ENCODE measurements around the gene CLEC2A.
"Not testable (repeated sequence)": the region's sequence is repeated elsewhere in the genome, so short reads cannot be mapped to it uniquely, and the experiment has no call there.

CLEC2A gene

GRCh38 chr12:9961901-9962300 is 29.7 kb upstream of the CLEC2A start:
- H3K27ac ChIP-seq, result no peak overlapping the region
- no peak for TF ChIP-seq CTCF (conservative IDR thresholded peaks at IDR 0.05)

- H3K27ac ChIP-seq, result no peak overlapping the region
- TF ChIP-seq CTCF (conservative IDR thresholded peaks at IDR 0.05), result no peak
Measured at GRCh38 chr12:9961106-9961505, 28.9 kb upstream of the CLEC2A start.

- no peak for TF ChIP-seq CTCF (conservative IDR thresholded peaks at IDR 0.05)
- no peak overlapping the region for H3K27ac ChIP-seq
Measured at GRCh38 chr12:9960590-9960989, 28.4 kb upstream of the CLEC2A start.

- no peak for TF ChIP-seq CTCF (conservative IDR thresholded peaks at IDR 0.05)
- H3K27ac ChIP-seq, result no peak overlapping the region
Measured at GRCh38 chr12:9957834-9958233, 25.7 kb upstream of the CLEC2A start.

- not testable (repeated sequence) for H3K27ac ChIP-seq
Measured at GRCh38 chr12:9952954-9953729, 21.0 kb upstream of the CLEC2A start.

GRCh38 chr12:9951026-9951675 is 19.0 kb upstream of the CLEC2A start:
- TF ChIP-seq CTCF (conservative IDR thresholded peaks at IDR 0.05), result no peak
- H3K27ac ChIP-seq, result no peak overlapping the region

GRCh38 chr12:9948606-9949296 is 16.6 kb upstream of the CLEC2A start:
- no peak for TF ChIP-seq CTCF (conservative IDR thresholded peaks at IDR 0.05)
- H3K27ac ChIP-seq, result no peak overlapping the region
